Naive thymus-derived CD8-positive, alpha-beta T cell (primary cell): ENCODE measurements around the gene FANCC. TPM values are rescaled to one million over a fixed set of nuclear protein-coding genes. Genes with fewer than 3 reads are reported as not detected.

Experiments used
- ATAC-seq, 2 donors: fragments of 150-1000 bp; cut with Tn5 transposase in 1 of 2; sonication (Bioruptor Pico), chemical (Tn5 transposase) in 1 of 2; 1 replicate in 1 of 2; 2 replicates in 1 of 2; pipeline ENCODE4 v1.10.0; 2021; ENCODE audit warnings: mild to moderate bottlenecking in 2 of 2, moderate library complexity in 2 of 2
- POLR2A ChIA-PET: fragments of 350-600 bp; sonication (Branson Sonifier 250); formaldehyde crosslinking; loops from one replicate; lab custom pipeline; 2021; ENCODE audit warnings: antibody characterized with exemption; lab: Charles Lee
- DNase-seq, 10 donors: peaks; one replicate each; pipeline versions ENCODE4 v3.0.0 to v3.0.0-alpha.2; 2020 to 2022
- H3K27ac Mint-ChIP-seq, 10 donors: one replicate each; pipeline ENCODE4 v1.8.0; 2020 to 2022; ENCODE audit warnings: mild to moderate bottlenecking in 10 of 10, mixed read lengths in 10 of 10, moderate library complexity in 4 of 10, inconsistent platforms in 1 of 10
- H3K27me3 Mint-ChIP-seq, 5 donors: one replicate each; pipeline ENCODE4 v1.8.0; 2021 to 2022; ENCODE audit warnings: mixed read lengths in 5 of 5
- H3K36me3 Mint-ChIP-seq, 3 donors: one replicate each; pipeline ENCODE4 v1.8.0; 2020 to 2022; ENCODE audit warnings: mixed read lengths in 3 of 3, mild to moderate bottlenecking in 2 of 3, inconsistent platforms in 1 of 3
- H3K4me1 Mint-ChIP-seq, 4 donors: one replicate each; pipeline ENCODE4 v1.8.0; 2021 to 2022; ENCODE audit warnings: mixed read lengths in 4 of 4
- H3K4me3 Mint-ChIP-seq, 10 donors: one replicate each; pipeline ENCODE4 v1.8.0; 2020 to 2022; ENCODE audit warnings: mild to moderate bottlenecking in 10 of 10, mixed read lengths in 10 of 10, moderate library complexity in 6 of 10, inconsistent platforms in 1 of 10
- H3K9me3 Mint-ChIP-seq, 9 donors: one replicate each; pipeline ENCODE4 v1.8.0; 2020 to 2022; ENCODE audit warnings: mixed read lengths in 9 of 9, mild to moderate bottlenecking in 3 of 9, inconsistent platforms in 1 of 9, moderate library complexity in 1 of 9
- polyA plus RNA-seq, 3 donors: library from polyadenylated mRNA; unstranded; fragments of 300-500 nt; fragmentation: Illumina TruSeq; gene quantifications; one replicate each; pipeline ENCODE4 v1.2.3, GENCODE V29; 2021
- total RNA-seq, 8 experiments: library from RNA in 2 of 8; stranded (reverse) in 2 of 8; gene quantifications; one replicate each; pipeline ENCODE4 v1.2.3 and lab custom pipeline; 2021 to 2026

FANCC gene
- total and polyA plus RNA-seq, 5 experiments from 2014 or later, result 3.3 to 8.0 (median 5.8) TPM

GRCh38 chr9:95190413-95190812, 127.1 kb downstream of the FANCC start:
- peak overlapping the region in 5 of 10 donors; percentile 17 to 70 (median 60) for H3K27ac Mint-ChIP-seq
- H3K4me3 Mint-ChIP-seq, result peak overlapping the region in 2 of 10 donors; percentile 35 to 44
- POLR2A ChIA-PET, result no interaction called here
- peaks cover 19 to 35% (median 22%) of the 10 kb centered on the region in 4 donors for H3K4me1 Mint-ChIP-seq
- no peaks in the 10 kb centered on the region for H3K36me3 Mint-ChIP-seq
- no peak for ATAC-seq
- H3K9me3 Mint-ChIP-seq, result no peaks in the 10 kb centered on the region
- no peak for DNase-seq
- H3K27me3 Mint-ChIP-seq, result no peaks in the 10 kb centered on the region

GRCh38 chr9:95189251-95190098, 128.0 kb downstream of the FANCC start:
- POLR2A ChIA-PET, result no interaction called here
- Mint-ChIP-seq H3K36me3 (no peaks in the 10 kb centered on the region), H3K27me3 (no peaks in the 10 kb centered on the region), H3K9me3 (no peaks in the 10 kb centered on the region), H3K4me1 (peaks cover 19 to 35% (median 21%) of the 10 kb centered on the region in 4 donors), H3K27ac (peak overlapping the region in 4 of 10 donors; percentile 46 to 79 (median 62)), H3K4me3 (peak overlapping the region in 6 of 10 donors; percentile 4 to 58 (median 27))
- ATAC-seq (no peak), DNase-seq (no peak)

- peak overlapping the region in 1 of 10 donors; percentile 13 for H3K4me3 Mint-ChIP-seq
- no peaks in the 10 kb centered on the region for H3K36me3 Mint-ChIP-seq
- H3K27me3 Mint-ChIP-seq, result no peaks in the 10 kb centered on the region
- peak overlapping the region in 1 of 10 donors; percentile 51 for H3K27ac Mint-ChIP-seq
- H3K4me1 Mint-ChIP-seq, result peaks cover 19 to 35% (median 21%) of the 10 kb centered on the region in 4 donors
- POLR2A ChIA-PET, result no interaction called here
- H3K9me3 Mint-ChIP-seq, result no peaks in the 10 kb centered on the region
- DNase-seq (no peak), ATAC-seq (no peak)
These were observed 129.1 kb downstream of the FANCC start for GRCh38 chr9:95188459-95188858.

- Mint-ChIP-seq H3K27ac (no peak overlapping the region), H3K4me1 (peaks cover 13 to 29% (median 20%) of the 10 kb centered on the region in 4 donors), H3K36me3 (peaks cover 0 to 4% (median 0%) of the 10 kb centered on the region in 3 donors), H3K4me3 (no peak overlapping the region), H3K9me3 (no peaks in the 10 kb centered on the region), H3K27me3 (no peaks in the 10 kb centered on the region)
- ATAC-seq (no peak), DNase-seq (no peak)
- POLR2A ChIA-PET, result no interaction called here
These were observed 131.6 kb downstream of the FANCC start for GRCh38 chr9:95185956-95186355.

- POLR2A ChIA-PET, result no interaction called here
- H3K36me3 Mint-ChIP-seq, result peaks cover 0 to 4% (median 4%) of the 10 kb centered on the region in 3 donors
- ATAC-seq (no peak), DNase-seq (no peak)
- H3K4me3 Mint-ChIP-seq, result no peak overlapping the region
- no peaks in the 10 kb centered on the region for H3K9me3 Mint-ChIP-seq
- no peaks in the 10 kb centered on the region for H3K27me3 Mint-ChIP-seq
- peaks cover 0 to 1% (median 0%) of the 10 kb centered on the region in 4 donors for H3K4me1 Mint-ChIP-seq
- peak overlapping the region in 1 of 10 donors; percentile 75 for H3K27ac Mint-ChIP-seq
These were observed 134.5 kb downstream of the FANCC start for GRCh38 chr9:95182854-95183563.

- Mint-ChIP-seq H3K4me3 (no peak overlapping the region), H3K27ac (no peak overlapping the region), H3K9me3 (no peaks in the 10 kb centered on the region), H3K27me3 (no peaks in the 10 kb centered on the region), H3K36me3 (peaks cover 0 to 5% (median 4%) of the 10 kb centered on the region in 3 donors), H3K4me1 (no peaks in the 10 kb centered on the region)
- ATAC-seq (no peak), DNase-seq (no peak)
- POLR2A ChIA-PET, result no interaction called here
These were observed 135.7 kb downstream of the FANCC start for GRCh38 chr9:95181835-95182234.

- POLR2A ChIA-PET, result no interaction called here
- peak in 2 of 10 donors; percentile 9 for DNase-seq
- no peaks in the 10 kb centered on the region for H3K9me3 Mint-ChIP-seq
- H3K27ac Mint-ChIP-seq, result no peak overlapping the region
- no peaks in the 10 kb centered on the region for H3K27me3 Mint-ChIP-seq
- no peak overlapping the region for H3K4me3 Mint-ChIP-seq
- peaks cover 0 to 5% (median 4%) of the 10 kb centered on the region in 3 donors for H3K36me3 Mint-ChIP-seq
- ATAC-seq, result no peak
- no peaks in the 10 kb centered on the region for H3K4me1 Mint-ChIP-seq
These were observed 136.2 kb downstream of the FANCC start for GRCh38 chr9:95181226-95181818.

GRCh38 chr9:95177617-95178016, 139.9 kb downstream of the FANCC start:
- POLR2A ChIA-PET, result interaction anchor here (0.5 kb wide), 1 partner anchor 292 kb away, joined by 3 read pairs; no protein-coding TSS in a partner anchor
- H3K27me3 Mint-ChIP-seq, result no peaks in the 10 kb centered on the region
- no peak for ATAC-seq
- H3K36me3 Mint-ChIP-seq, result peaks cover 0 to 5% (median 0%) of the 10 kb centered on the region in 3 donors
- no peak for DNase-seq
- H3K9me3 Mint-ChIP-seq, result no peaks in the 10 kb centered on the region
- H3K4me3 Mint-ChIP-seq, result no peak overlapping the region
- no peaks in the 10 kb centered on the region for H3K4me1 Mint-ChIP-seq
- no peak overlapping the region for H3K27ac Mint-ChIP-seq

GRCh38 chr9:95176755-95177319, 140.7 kb downstream of the FANCC start:
- no peaks in the 10 kb centered on the region for H3K4me1 Mint-ChIP-seq
- no peak for ATAC-seq
- peaks cover 0 to 6% (median 2%) of the 10 kb centered on the region in 3 donors for H3K36me3 Mint-ChIP-seq
- H3K27me3 Mint-ChIP-seq, result no peaks in the 10 kb centered on the region
- H3K9me3 Mint-ChIP-seq, result no peaks in the 10 kb centered on the region
- POLR2A ChIA-PET, result no interaction called here
- no peak for DNase-seq
- no peak overlapping the region for H3K4me3 Mint-ChIP-seq
- no peak overlapping the region for H3K27ac Mint-ChIP-seq

GRCh38 chr9:95175523-95175922, 142.0 kb downstream of the FANCC start:
- H3K9me3 Mint-ChIP-seq, result no peaks in the 10 kb centered on the region
- no peaks in the 10 kb centered on the region for H3K27me3 Mint-ChIP-seq
- H3K27ac Mint-ChIP-seq, result no peak overlapping the region
- DNase-seq (no peak), ATAC-seq (no peak)
- H3K36me3 Mint-ChIP-seq, result peaks cover 1 to 15% (median 11%) of the 10 kb centered on the region in 3 donors
- no peak overlapping the region for H3K4me3 Mint-ChIP-seq
- H3K4me1 Mint-ChIP-seq, result no peaks in the 10 kb centered on the region
- POLR2A ChIA-PET, result no interaction called here

- Mint-ChIP-seq H3K27me3 (no peaks in the 10 kb centered on the region), H3K4me1 (no peaks in the 10 kb centered on the region), H3K9me3 (no peaks in the 10 kb centered on the region), H3K36me3 (peaks cover 10 to 27% (median 23%) of the 10 kb centered on the region in 3 donors), H3K27ac (no peak overlapping the region), H3K4me3 (no peak overlapping the region)
- POLR2A ChIA-PET, result no interaction called here
- no peak for DNase-seq
- ATAC-seq, result no peak
These were observed 143.5 kb downstream of the FANCC start for GRCh38 chr9:95174038-95174437.

- ATAC-seq (no peak), DNase-seq (no peak)
- POLR2A ChIA-PET, result no interaction called here
- Mint-ChIP-seq H3K4me1 (no peaks in the 10 kb centered on the region), H3K27me3 (no peaks in the 10 kb centered on the region), H3K27ac (no peak overlapping the region), H3K4me3 (no peak overlapping the region), H3K9me3 (peaks cover 0 to 17% (median 2%) of the 10 kb centered on the region in 9 donors), H3K36me3 (peaks cover 22 to 41% (median 34%) of the 10 kb centered on the region in 3 donors)
These were observed 145.9 kb downstream of the FANCC start for GRCh38 chr9:95171596-95171995.
